Measurements from ENCODE around the gene SCARB1.
"Not testable (repeated sequence)": the region's sequence is repeated elsewhere in the genome, so short reads cannot be mapped to it uniquely, and the experiment has no call there.

SCARB1 gene

GRCh38 chr12:124884587-124885438 lies 21.1 kb upstream of the SCARB1 start:
- DNase-seq (ENCODE audit: low spot score): no peak

- DNase-seq (ENCODE audit: low spot score): no peak
Observed at GRCh38 chr12:124883263-124884130, 19.8 kb upstream of the SCARB1 start.

GRCh38 chr12:124881123-124881522 lies 17.5 kb upstream of the SCARB1 start:
- DNase-seq (ENCODE audit: low spot score): no peak

GRCh38 chr12:124880335-124880734 lies 16.7 kb upstream of the SCARB1 start:
- not testable (repeated sequence) for DNase-seq (ENCODE audit: low spot score)

GRCh38 chr12:124878795-124879516 lies 15.3 kb upstream of the SCARB1 start:
- no peak for DNase-seq (ENCODE audit: low spot score)

GRCh38 chr12:124877423-124877822 lies 13.8 kb upstream of the SCARB1 start:
- DNase-seq (ENCODE audit: low spot score): no peak

- DNase-seq (ENCODE audit: low spot score): no peak
Observed at GRCh38 chr12:124876171-124876570, 12.5 kb upstream of the SCARB1 start.

GRCh38 chr12:124875803-124876132 lies 12.1 kb upstream of the SCARB1 start:
- no peak for DNase-seq (ENCODE audit: low spot score)

- no peak for DNase-seq (ENCODE audit: low spot score)
Observed at GRCh38 chr12:124874988-124875802, 11.5 kb upstream of the SCARB1 start.

GRCh38 chr12:124874188-124874587 lies 10.5 kb upstream of the SCARB1 start:
- DNase-seq (ENCODE audit: low spot score): no peak

- no peak for DNase-seq (ENCODE audit: low spot score)
Observed at GRCh38 chr12:124872068-124872719, 8.5 kb upstream of the SCARB1 start.

- DNase-seq (ENCODE audit: low spot score): no peak
Observed at GRCh38 chr12:124871297-124871696, 7.6 kb upstream of the SCARB1 start.

- DNase-seq (ENCODE audit: low spot score): no peak
Observed at GRCh38 chr12:124870515-124870914, 6.9 kb upstream of the SCARB1 start.

GRCh38 chr12:124869059-124869665 lies 5.5 kb upstream of the SCARB1 start:
- no peak for DNase-seq (ENCODE audit: low spot score)

GRCh38 chr12:124868252-124869058 lies 4.8 kb upstream of the SCARB1 start:
- DNase-seq (ENCODE audit: low spot score): no peak

- no peak for DNase-seq (ENCODE audit: low spot score)
Observed at GRCh38 chr12:124867401-124867930, 3.8 kb upstream of the SCARB1 start.

- no peak for DNase-seq (ENCODE audit: low spot score)
Observed at GRCh38 chr12:124866883-124867400, 3.3 kb upstream of the SCARB1 start.

- DNase-seq (ENCODE audit: low spot score): no peak
Observed at GRCh38 chr12:124866195-124866882, 2.7 kb upstream of the SCARB1 start.

- no peak for DNase-seq (ENCODE audit: low spot score)
Observed at GRCh38 chr12:124865728-124866127, 2.1 kb upstream of the SCARB1 start.
